ENCODE data around the gene CDC14B.
"Not testable (repeated sequence)": the region's sequence is repeated elsewhere in the genome, so short reads cannot be mapped to it uniquely, and the experiment has no call there.

CDC14B gene

GRCh38 chr9:96615411-96615810 is 4.2 kb downstream of the CDC14B start:
- no peaks in the 10 kb centered on the region for H3K79me2 ChIP-seq (ENCODE audit: control insufficient read depth, low read length)
- peaks cover 14% of the 10 kb centered on the region; the same call in 1 of the 2 replicates for H3K27me3 ChIP-seq (ENCODE audit: control insufficient read depth, low read length)
- H3K36me3 ChIP-seq (ENCODE audit: control insufficient read depth, low read length), result no peaks in the 10 kb centered on the region
- H3K9me2 ChIP-seq (replicated peaks; ENCODE audit: control insufficient read depth, low read length), result no peaks in the 10 kb centered on the region
- H3K27ac ChIP-seq (ENCODE audit: low read depth, low read length), result no peak overlapping the region
- no peak overlapping the region for H3K4me3 ChIP-seq (ENCODE audit: low read length)
- no peaks in the 10 kb centered on the region for H3K9me3 ChIP-seq (ENCODE audit: control insufficient read depth, insufficient read depth, low read length)
- no peaks in the 10 kb centered on the region for H3F3A ChIP-seq (ENCODE audit: control insufficient read depth, insufficient read depth)
- TF ChIP-seq CTCF (IDR thresholded peaks at IDR 0.05; ENCODE audit: low read depth, low read length, poor library complexity, severe bottlenecking), result no peak
- no peak for TF ChIP-seq EZH2phosphoT487 (IDR thresholded peaks at IDR 0.05; ENCODE audit: borderline replicate concordance, low read length)
- H4K20me1 ChIP-seq (ENCODE audit: control insufficient read depth, insufficient read depth, low read depth, low read length), result no peaks in the 10 kb centered on the region
- no peak overlapping the region for H3K4me2 ChIP-seq (ENCODE audit: low read length)
- H3K4me1 ChIP-seq (ENCODE audit: control insufficient read depth, low read length), result no peaks in the 10 kb centered on the region

DNA sequence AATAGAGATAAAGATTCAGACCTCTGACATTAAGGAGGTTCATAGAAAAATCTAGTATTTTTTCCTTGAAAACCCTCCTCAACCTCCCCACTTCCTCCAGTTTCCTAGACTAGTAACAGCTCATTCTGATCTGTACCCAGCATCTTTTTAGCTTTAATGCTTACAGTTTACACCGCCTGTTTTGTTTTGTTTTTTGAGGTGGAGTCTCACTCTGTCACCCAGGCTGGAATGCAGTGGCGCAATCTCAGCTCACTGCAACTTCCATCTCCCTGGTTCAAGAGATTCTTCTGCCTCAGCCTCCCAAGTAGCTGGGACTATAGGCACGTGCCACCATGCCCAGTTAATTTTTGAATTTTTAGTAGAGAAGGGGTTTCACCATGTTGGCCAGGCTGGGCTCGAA is 5.0 kb downstream of the CDC14B start:
- not testable (repeated sequence) for H3K4me1 ChIP-seq (ENCODE audit: control insufficient read depth, low read length); H3K27ac ChIP-seq (ENCODE audit: low read depth, low read length); H3K79me2 ChIP-seq (ENCODE audit: control insufficient read depth, low read length); H3K36me3 ChIP-seq (ENCODE audit: control insufficient read depth, low read length); H3K9me2 ChIP-seq (replicated peaks; ENCODE audit: control insufficient read depth, low read length); H3F3A ChIP-seq (ENCODE audit: control insufficient read depth, insufficient read depth); H3K4me2 ChIP-seq (ENCODE audit: low read length); H3K4me3 ChIP-seq (ENCODE audit: low read length); H3K9me3 ChIP-seq (ENCODE audit: control insufficient read depth, insufficient read depth, low read length); H4K20me1 ChIP-seq (ENCODE audit: control insufficient read depth, insufficient read depth, low read depth, low read length)
- H3K27me3 ChIP-seq (ENCODE audit: control insufficient read depth, low read length), result peaks cover 11% of the 10 kb centered on the region; the same call in 1 of the 2 replicates

GRCh38 chr9:96612966-96613589 is 6.6 kb downstream of the CDC14B start:
- Histone ChIP-seq H3K4me2 (ENCODE audit: low read length) (no peak overlapping the region), H3F3A (ENCODE audit: control insufficient read depth, insufficient read depth) (no peaks in the 10 kb centered on the region), H3K27ac (ENCODE audit: low read depth, low read length) (no peak overlapping the region), H3K9me2 (replicated peaks; ENCODE audit: control insufficient read depth, low read length) (no peaks in the 10 kb centered on the region), H3K79me2 (ENCODE audit: control insufficient read depth, low read length) (no peaks in the 10 kb centered on the region), H3K27me3 (ENCODE audit: control insufficient read depth, low read length) (peaks cover 10% of the 10 kb centered on the region; the same call in 1 of the 2 replicates), H4K20me1 (ENCODE audit: control insufficient read depth, insufficient read depth, low read depth, low read length) (no peaks in the 10 kb centered on the region), H3K36me3 (ENCODE audit: control insufficient read depth, low read length) (no peaks in the 10 kb centered on the region), H3K4me1 (ENCODE audit: control insufficient read depth, low read length) (no peaks in the 10 kb centered on the region), H3K4me3 (ENCODE audit: low read length) (no peak overlapping the region), H3K9me3 (ENCODE audit: control insufficient read depth, insufficient read depth, low read length) (no peaks in the 10 kb centered on the region)
- no peak for TF ChIP-seq CTCF (IDR thresholded peaks at IDR 0.05; ENCODE audit: low read depth, low read length, poor library complexity, severe bottlenecking)

GRCh38 chr9:96612105-96612965 is 7.3 kb downstream of the CDC14B start:
- H3K27me3 ChIP-seq (ENCODE audit: control insufficient read depth, low read length), result peaks cover 13% of the 10 kb centered on the region
- no peaks in the 10 kb centered on the region for H3K4me1 ChIP-seq (ENCODE audit: control insufficient read depth, low read length)
- H3F3A ChIP-seq (ENCODE audit: control insufficient read depth, insufficient read depth), result no peaks in the 10 kb centered on the region
- no peak for TF ChIP-seq EZH2phosphoT487 (IDR thresholded peaks at IDR 0.05; ENCODE audit: borderline replicate concordance, low read length)
- no peak overlapping the region for H3K4me3 ChIP-seq (ENCODE audit: low read length)
- no peaks in the 10 kb centered on the region for H3K9me3 ChIP-seq (ENCODE audit: control insufficient read depth, insufficient read depth, low read length)
- no peaks in the 10 kb centered on the region for H3K79me2 ChIP-seq (ENCODE audit: control insufficient read depth, low read length)
- no peaks in the 10 kb centered on the region for H3K36me3 ChIP-seq (ENCODE audit: control insufficient read depth, low read length)
- no peak overlapping the region for H3K27ac ChIP-seq (ENCODE audit: low read depth, low read length)
- no peaks in the 10 kb centered on the region for H3K9me2 ChIP-seq (replicated peaks; ENCODE audit: control insufficient read depth, low read length)
- no peak overlapping the region for H3K4me2 ChIP-seq (ENCODE audit: low read length)
- no peaks in the 10 kb centered on the region for H4K20me1 ChIP-seq (ENCODE audit: control insufficient read depth, insufficient read depth, low read depth, low read length)
